Activated gamma-delta T cell treated with anti-CD3 and anti-CD28 coated beads, Interleukin-2, amount 50 U/mL, for 16 hours (primary cell): ENCODE results near the gene ZFHX3.

ENCODE experiments used
- DNase-seq: peaks from one replicate; pipeline ENCODE4 v3.0.0-alpha.2; 2020; ENCODE audit warnings: low read depth

The ZFHX3 gene

GRCh38 chr16:73054813-73055482, 7.0 kb upstream of the ZFHX3 start:
- DNase-seq = no peak

GRCh38 chr16:73054498-73054812, 6.5 kb upstream of the ZFHX3 start:
- no peak for DNase-seq

- DNase-seq = no peak
These were observed 6.2 kb upstream of the ZFHX3 start for GRCh38 chr16:73054125-73054484.

- DNase-seq = no peak
These were observed 5.6 kb upstream of the ZFHX3 start for GRCh38 chr16:73053364-73054124.

GRCh38 chr16:73053038-73053363, 5.1 kb upstream of the ZFHX3 start:
- no peak for DNase-seq

GRCh38 chr16:73052576-73052975, 4.6 kb upstream of the ZFHX3 start:
- no peak for DNase-seq

- DNase-seq = no peak
These were observed 4.0 kb upstream of the ZFHX3 start for GRCh38 chr16:73051961-73052360.

- no peak for DNase-seq
These were observed 3.3 kb upstream of the ZFHX3 start for GRCh38 chr16:73051226-73051625.

GRCh38 chr16:73050201-73051099, 2.5 kb upstream of the ZFHX3 start:
- no peak for DNase-seq

- DNase-seq = no peak
These were observed 1.6 kb upstream of the ZFHX3 start for GRCh38 chr16:73049511-73049910.

- no peak for DNase-seq
These were observed 1.2 kb upstream of the ZFHX3 start for GRCh38 chr16:73049091-73049490.

- DNase-seq = no peak
These were observed 558 bp upstream of the ZFHX3 start for GRCh38 chr16:73048292-73049080.

GRCh38 chr16:73047221-73047535, 750 bp downstream of the ZFHX3 start:
- DNase-seq = no peak

GRCh38 chr16:73046849-73047214, 1.1 kb downstream of the ZFHX3 start:
- no peak for DNase-seq

- no peak for DNase-seq
These were observed 1.6 kb downstream of the ZFHX3 start for GRCh38 chr16:73046202-73046848.

- DNase-seq = no peak
These were observed 4.0 kb downstream of the ZFHX3 start for GRCh38 chr16:73043828-73044467.

- no peak for DNase-seq
These were observed 5.1 kb downstream of the ZFHX3 start for GRCh38 chr16:73042807-73043206.

- no peak for DNase-seq
These were observed 6.3 kb downstream of the ZFHX3 start for GRCh38 chr16:73041676-73042075.

GRCh38 chr16:73040735-73041402, 7.1 kb downstream of the ZFHX3 start:
- DNase-seq = no peak

- no peak for DNase-seq
These were observed 7.8 kb downstream of the ZFHX3 start for GRCh38 chr16:73040136-73040535.
